AG04450 (cell line): ENCODE data around the gene LAYN. TPM values are rescaled to one million over a fixed set of nuclear protein-coding genes. Genes with fewer than 3 reads are reported as not detected.

ENCODE experiments used
- CTCF ChIA-PET: fragments of 300-600, 350-600 bp; formaldehyde crosslinking; extraction: SDS; loops from one replicate; lab custom pipeline; 2022; ENCODE audit warnings: antibody characterized with exemption, inconsistent platforms; lab: Charles Lee
- POLR2A ChIA-PET: fragments of 350-600 bp; formaldehyde crosslinking; extraction: SDS; loops from one replicate; lab custom pipeline; 2021; ENCODE audit warnings: antibody characterized with exemption, inconsistent platforms; lab: Yijun Ruan, JAX
- DNase-seq: peaks from one replicate; pipeline ENCODE4 v3.0.0-alpha.2; 2011; ENCODE audit warnings: low read depth, low spot score
- H3K27ac ChIP-seq: one replicate; pipeline ENCODE4 v1.5.1; 2012; ENCODE audit warnings: low read depth, low read length, control low read depth
- H3K27me3 ChIP-seq: one replicate; pipeline ENCODE4 v1.6.0; 2012; ENCODE audit warnings: low read length; ENCODE audit not compliant: control insufficient read depth, insufficient read depth
- H3K4me3 ChIP-seq: 2 replicates; pipeline ENCODE4 v1.5.1; 2011; ENCODE audit warnings: mild to moderate bottlenecking, low read depth, low read length, control low read depth
- H3K9me3 ChIP-seq: 2 replicates; pipeline ENCODE4 v1.5.1; 2012; ENCODE audit warnings: low read length; ENCODE audit not compliant: control insufficient read depth, insufficient read depth
- polyA plus RNA-seq: library from polyadenylated mRNA; depleted of rRNA; stranded (reverse); fragments of >200 nt; gene quantifications from 2 replicates; pipeline ENCODE4 v1.2.3, GENCODE V29; 2011
- TF ChIP-seq, protein P1 (sequence below): IDR thresholded peaks from 2 replicates; pipeline ENCODE4 v1.5.1; 2011; ENCODE audit warnings: low read depth, low read length, control low read depth, inconsistent platforms

The LAYN gene
- polyA plus RNA-seq, 1 experiment, result 119 TPM

DNA sequence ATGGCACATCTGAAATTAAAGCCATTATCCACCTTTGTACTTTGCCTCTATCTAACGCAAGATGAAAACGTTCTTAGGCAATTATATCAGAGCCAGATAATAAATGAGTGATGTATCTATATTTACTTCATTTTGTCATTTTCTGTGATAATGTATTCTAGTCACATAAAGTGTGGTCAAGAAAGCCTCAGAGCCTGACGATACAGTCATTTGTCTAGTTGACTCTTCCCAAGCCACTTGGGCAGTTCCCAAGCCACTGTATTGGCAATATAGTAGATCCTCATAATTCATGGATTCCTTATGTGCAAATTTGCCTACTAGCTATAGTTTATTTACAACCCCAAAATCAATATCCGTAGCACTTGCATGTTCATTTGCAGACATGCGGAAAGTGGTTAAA lies 18.1 kb upstream of the LAYN start:
- TF ChIP-seq, protein P1, sequence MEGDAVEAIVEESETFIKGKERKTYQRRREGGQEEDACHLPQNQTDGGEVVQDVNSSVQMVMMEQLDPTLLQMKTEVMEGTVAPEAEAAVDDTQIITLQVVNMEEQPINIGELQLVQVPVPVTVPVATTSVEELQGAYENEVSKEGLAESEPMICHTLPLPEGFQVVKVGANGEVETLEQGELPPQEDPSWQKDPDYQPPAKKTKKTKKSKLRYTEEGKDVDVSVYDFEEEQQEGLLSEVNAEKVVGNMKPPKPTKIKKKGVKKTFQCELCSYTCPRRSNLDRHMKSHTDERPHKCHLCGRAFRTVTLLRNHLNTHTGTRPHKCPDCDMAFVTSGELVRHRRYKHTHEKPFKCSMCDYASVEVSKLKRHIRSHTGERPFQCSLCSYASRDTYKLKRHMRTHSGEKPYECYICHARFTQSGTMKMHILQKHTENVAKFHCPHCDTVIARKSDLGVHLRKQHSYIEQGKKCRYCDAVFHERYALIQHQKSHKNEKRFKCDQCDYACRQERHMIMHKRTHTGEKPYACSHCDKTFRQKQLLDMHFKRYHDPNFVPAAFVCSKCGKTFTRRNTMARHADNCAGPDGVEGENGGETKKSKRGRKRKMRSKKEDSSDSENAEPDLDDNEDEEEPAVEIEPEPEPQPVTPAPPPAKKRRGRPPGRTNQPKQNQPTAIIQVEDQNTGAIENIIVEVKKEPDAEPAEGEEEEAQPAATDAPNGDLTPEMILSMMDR, result no peak
- DNase-seq, result no peak
- ChIA-PET POLR2A (no interaction called here), CTCF (no interaction called here)
- no peak overlapping the region for H3K4me3 ChIP-seq
- H3K9me3 ChIP-seq, result no peaks in the 10 kb centered on the region
- H3K27me3 ChIP-seq, result no peaks in the 10 kb centered on the region
- no peak overlapping the region for H3K27ac ChIP-seq

DNA sequence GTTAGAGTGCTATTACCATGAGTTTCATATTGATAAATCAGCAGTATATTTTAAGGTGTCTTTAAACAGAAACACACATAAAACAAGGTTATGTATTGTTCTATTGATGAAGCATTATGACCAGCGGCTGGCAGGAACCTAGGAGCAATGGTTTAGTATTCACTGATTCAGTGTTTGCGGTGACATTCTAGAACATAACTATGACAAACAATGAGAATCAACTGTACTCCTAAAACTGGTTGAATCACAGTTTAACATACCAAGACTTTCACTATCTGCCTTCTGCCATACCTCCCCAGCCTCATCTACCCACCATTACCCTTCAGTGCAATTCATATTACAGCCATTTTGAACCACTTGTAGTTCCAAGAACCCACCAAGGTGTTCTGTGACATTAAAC lies 17.2 kb upstream of the LAYN start:
- TF ChIP-seq, protein P1, result no peak
- DNase-seq, result no peak
- no peak overlapping the region for H3K4me3 ChIP-seq
- H3K27ac ChIP-seq, result no peak overlapping the region
- CTCF ChIA-PET, result no interaction called here
- H3K9me3 ChIP-seq, result no peaks in the 10 kb centered on the region
- no peaks in the 10 kb centered on the region for H3K27me3 ChIP-seq
- POLR2A ChIA-PET, result no interaction called here

DNA sequence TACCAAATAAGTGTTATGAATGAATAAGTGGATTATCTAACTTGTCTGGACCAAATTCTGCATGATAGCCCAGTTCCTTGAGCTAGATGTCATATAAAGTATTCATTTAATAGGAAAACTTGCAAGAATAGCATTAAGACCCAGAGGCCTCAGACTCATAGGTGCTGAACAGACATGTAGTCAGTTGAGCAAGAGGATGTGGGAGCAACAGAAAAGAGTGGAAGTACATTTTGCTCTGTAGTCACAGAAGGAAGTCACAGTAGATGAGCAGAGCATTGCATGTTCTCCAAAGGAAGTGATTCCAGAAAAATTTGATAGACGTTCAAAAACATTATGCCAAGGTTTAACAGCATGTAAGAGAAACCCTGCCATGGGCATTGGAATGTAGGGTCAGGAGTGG lies 16.5 kb upstream of the LAYN start:
- DNase-seq, result no peak
- Histone ChIP-seq H3K27ac (no peak overlapping the region), H3K9me3 (no peaks in the 10 kb centered on the region), H3K27me3 (no peaks in the 10 kb centered on the region), H3K4me3 (no peak overlapping the region)
- CTCF ChIA-PET, result interaction anchor here (0.6 kb wide), 1 partner anchor 1364 kb away, joined by 3 read pairs; no protein-coding TSS in a partner anchor
- POLR2A ChIA-PET, result no interaction called here
- TF ChIP-seq, protein P1, result no peak

DNA sequence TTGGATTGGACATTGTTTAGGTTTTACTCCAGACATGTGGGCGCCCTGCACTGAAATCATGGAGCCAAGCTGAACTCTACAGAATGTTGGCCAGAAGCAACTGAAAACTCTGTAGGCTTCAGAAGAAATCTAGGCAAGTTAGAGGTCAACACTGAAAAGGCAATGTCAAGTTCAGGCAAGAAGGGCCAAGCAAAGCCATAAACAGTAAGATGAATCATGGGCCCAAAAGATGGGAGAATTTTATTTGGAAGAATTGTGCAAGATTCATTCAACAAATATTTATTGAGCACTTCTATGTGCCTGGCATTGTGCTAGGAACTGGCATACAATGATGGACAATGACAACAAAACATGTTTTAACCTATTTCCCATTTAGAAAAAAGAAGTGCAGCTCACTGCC lies 15.1 kb upstream of the LAYN start:
- Histone ChIP-seq H3K4me3 (no peak overlapping the region), H3K27ac (no peak overlapping the region), H3K9me3 (no peaks in the 10 kb centered on the region), H3K27me3 (no peaks in the 10 kb centered on the region)
- ChIA-PET CTCF (no interaction called here), POLR2A (no interaction called here)
- DNase-seq, result no peak
- TF ChIP-seq, protein P1, result no peak

DNA sequence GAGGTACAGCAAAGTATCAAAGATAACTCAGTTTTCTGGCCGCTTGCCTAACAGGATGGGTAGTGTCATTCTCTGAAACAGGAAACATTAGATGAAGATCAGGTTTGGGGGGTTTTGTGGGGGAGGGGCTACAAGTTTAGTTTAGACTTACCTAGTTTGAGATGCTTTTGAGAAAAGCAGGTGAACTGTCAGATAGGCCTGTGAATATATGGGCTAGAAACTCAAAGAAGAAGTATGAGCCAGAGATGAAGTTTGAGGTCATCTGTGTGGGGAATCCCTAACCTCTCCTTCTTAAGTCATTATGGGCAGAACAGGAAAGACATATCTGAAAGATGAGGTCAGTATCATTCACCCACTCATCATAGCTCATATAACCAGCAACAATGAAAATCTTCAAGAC lies 14.0 kb upstream of the LAYN start:
- no peaks in the 10 kb centered on the region for H3K9me3 ChIP-seq
- TF ChIP-seq, protein P1, result no peak
- H3K4me3 ChIP-seq, result no peak overlapping the region
- no peak overlapping the region for H3K27ac ChIP-seq
- ChIA-PET POLR2A (interaction anchor here (0.7 kb wide), 1 partner anchor 119 kb away, joined by 3 read pairs; no protein-coding TSS in a partner anchor), CTCF (no interaction called here)
- DNase-seq, result no peak
- H3K27me3 ChIP-seq, result no peaks in the 10 kb centered on the region
